HG02571 (cell line): ENCODE data around the gene FMNL2.
"Not testable (repeated sequence)": the region's sequence is repeated elsewhere in the genome, so short reads cannot be mapped to it uniquely, and the experiment has no call there.

Experiments
- ATAC-seq: cut with Tn5 transposase; IDR thresholded peaks from one replicate; pipeline ENCODE4 v1.9.1; 2021; ENCODE audit warnings: mild to moderate bottlenecking, moderate library complexity; ENCODE audit not compliant: unreplicated experiment

FMNL2 gene

DNA sequence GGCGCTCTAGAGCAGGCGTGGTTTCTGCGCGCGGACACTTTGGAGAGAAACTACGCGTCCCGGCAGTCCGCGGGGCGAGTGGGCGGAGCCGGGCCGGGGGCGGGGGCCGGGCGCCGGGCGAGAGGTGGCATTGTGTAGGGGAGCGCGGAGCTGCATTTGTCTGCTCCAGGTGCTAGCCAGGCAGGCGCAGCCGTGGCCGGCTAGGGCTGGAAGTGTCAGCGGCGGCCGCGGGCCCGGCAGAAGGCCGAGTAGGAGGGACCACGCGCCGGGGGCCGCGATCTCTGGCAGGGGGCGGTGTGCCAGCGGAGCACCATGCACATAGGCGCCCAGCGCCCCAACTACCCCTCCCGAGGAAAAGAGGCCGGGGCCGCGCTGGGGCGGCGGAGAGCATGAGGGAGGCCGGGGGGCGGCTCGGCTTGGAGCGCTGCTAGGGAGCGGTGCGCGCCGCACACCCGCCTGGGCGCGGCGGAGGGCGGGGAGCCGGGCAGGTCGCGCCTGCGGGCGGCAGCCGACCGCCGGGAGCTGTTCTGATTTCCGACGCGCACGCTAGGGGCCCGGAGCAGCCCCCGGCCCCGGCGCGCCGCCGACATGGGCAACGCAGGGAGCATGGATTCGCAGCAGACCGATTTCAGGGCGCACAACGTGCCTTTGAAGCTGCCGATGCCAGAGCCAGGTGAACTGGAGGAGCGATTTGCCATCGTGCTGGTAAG, at the start of gene FMNL2:
Gene FMNL2, plus strand, starts transcription at position 159 of the 710 bp plus-strand sequence.
- ATAC-seq = peak; percentile 89

GRCh38 chr2:152292991-152293390, 42.0 kb upstream of the FMNL2 start:
- no peak for ATAC-seq

DNA sequence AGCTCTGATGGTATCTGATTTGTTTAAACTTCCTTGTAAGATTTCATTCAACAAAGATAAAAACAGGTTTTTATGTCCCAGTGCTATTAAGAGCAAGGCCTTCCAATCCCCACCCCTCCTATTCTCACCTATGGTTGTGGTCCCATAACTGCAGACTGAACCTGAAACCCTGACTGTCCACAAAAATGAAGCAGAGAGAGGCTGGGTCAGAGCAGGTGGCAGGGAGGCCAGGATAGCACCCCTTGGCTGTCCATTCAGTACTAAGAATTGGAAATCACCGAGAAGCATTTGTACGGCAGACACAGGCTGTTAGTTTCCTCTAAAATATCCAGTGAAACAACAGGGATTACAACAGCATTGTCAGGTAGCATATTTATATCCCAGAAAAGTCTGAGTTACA, 37.3 kb upstream of the FMNL2 start:
- ATAC-seq = no peak

DNA sequence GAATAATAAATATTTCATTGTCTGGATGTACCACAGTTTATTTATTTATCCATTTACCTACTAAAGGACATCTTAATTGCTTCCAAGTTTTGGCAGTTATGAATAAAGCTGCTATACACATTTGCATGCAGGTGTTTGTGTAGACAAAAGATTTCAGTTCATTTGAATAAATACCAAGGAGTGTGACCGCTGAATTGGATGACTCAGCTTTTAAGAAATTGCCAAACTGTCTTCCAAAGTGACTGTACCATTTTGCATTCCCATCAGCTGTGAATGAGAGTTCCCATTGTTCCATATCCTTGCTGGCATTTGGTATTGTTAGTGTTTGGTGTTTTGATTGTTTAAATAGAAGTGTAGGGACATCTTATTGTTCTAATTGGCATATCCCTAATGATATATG, 36.2 kb upstream of the FMNL2 start:
- no peak for ATAC-seq

- no peak for ATAC-seq
Measured at GRCh38 chr2:152301131-152301530, 33.8 kb upstream of the FMNL2 start.

- no peak for ATAC-seq
Measured at GRCh38 chr2:152303951-152304350, 31.0 kb upstream of the FMNL2 start.

DNA sequence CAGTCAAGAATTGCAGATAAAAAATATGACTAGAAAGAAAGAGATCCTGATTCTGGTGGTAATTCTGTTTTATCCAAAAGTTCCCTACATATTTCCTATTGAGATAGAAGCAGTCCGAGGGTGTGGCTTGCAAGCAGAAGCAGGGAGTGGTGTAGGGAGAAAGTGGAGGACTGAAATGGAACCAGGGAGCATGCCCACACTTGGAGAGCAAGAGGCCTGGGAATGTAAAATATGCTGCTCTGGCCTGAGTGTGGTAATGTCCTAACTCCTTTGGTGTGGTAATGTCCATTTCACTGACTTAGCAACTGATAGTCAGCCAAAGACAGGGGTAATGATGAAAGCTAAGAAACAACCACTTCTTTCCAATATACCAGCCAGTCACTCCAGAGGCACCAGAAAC, 30.1 kb upstream of the FMNL2 start:
- no peak for ATAC-seq

- no peak for ATAC-seq
Measured at GRCh38 chr2:152307863-152308262, 27.1 kb upstream of the FMNL2 start.

DNA sequence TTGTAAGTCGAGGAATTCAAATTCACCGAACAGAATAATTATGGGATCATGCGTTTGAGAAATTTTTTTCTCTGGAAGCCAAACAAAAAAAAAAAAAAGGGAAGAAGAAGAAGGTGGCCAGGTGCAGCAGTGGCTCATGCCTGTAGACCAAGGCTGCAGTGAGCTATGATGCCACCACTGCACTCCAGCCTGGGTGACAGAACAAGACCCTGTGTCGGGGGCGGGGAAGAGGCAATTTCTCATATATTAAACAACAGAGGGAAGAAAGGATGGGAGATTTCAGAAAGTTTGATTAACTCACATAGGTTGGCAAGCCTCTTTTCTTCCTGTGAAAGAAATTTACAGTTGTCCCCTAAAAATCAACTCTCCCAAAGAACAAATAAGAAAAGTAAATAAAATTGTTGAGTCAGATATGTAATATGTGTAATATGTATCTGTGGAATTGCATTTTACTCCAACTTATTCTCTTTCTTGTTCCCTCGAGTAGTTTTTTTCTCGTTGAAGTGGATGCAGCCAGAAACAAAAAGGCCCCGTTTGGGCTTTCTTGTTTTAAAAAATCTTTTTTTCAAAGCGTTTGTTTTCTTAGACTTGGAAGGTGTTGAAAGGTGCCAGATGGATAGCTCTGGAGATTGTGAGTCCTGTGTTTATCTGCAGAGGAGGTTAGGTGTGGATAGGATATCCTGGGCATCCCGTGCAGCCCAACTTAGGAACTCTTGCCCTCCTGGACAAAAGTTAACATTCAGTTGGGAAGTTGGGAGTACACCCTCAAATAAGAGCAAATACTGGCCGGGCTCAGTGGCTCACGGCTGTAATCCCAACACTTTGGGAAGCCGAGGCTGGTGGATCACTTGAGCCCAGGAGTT, 25.4 kb upstream of the FMNL2 start:
- no peak for ATAC-seq

GRCh38 chr2:152319822-152320570, 15.0 kb upstream of the FMNL2 start:
- no peak for ATAC-seq

DNA sequence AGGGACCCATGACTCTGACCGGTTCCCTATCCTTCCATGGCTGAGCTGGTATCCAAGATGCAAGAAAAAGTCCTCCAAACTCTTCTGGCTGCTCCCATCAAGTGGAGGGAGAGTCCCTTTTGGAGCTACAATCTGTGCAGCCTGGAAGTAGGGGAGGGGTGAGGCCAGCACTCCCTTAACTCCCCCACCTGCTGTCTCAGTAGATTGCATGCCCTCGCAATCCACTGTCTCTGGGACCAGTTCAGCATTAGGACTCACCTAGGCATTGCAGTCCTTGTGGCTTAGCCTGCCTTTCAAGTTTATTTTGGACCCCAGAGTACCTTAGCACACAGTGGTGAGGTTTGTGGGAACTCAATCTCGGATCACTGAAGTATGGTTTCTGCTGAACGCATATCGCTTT, 14.2 kb upstream of the FMNL2 start:
- no peak for ATAC-seq

DNA sequence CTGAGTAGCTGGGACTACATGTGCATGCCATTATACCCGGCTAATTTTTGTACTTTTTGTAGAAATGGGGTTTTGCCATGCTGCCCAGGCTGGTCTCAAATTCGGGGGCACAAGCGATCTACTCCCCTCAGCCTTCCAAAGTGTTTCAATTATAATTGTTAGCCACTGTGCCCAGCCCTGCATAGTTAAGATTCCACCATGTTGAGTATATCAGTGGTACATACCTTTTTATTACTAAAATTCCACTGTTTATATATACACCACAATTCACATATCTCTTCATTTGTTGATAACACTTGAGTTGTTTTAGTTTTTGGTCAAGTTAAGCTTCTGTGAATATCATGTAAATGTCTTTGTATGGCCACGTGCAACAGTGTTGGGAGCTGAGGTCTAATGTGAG, 12.8 kb upstream of the FMNL2 start:
- no peak for ATAC-seq

GRCh38 chr2:152325126-152325525, 9.8 kb upstream of the FMNL2 start:
- ATAC-seq = not testable (repeated sequence)

DNA sequence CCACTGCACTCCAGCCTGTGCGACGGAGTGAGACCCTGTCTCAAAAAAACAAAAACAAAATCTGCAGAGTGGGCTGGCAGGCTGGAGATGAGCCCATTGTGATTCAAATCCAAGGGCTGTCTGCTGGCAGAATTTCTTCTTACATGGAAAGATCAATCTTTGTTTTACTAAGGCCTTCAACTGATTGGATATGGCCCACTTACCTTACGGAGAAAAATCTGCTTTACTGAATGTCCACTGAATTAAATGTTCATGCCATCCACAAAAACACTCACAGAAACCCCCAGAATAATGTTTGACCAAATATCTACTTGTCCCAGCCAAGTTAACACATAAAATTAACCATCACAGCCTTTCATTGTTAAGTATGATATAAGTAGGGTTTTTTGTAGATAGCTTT, 8.3 kb upstream of the FMNL2 start:
- no peak for ATAC-seq

DNA sequence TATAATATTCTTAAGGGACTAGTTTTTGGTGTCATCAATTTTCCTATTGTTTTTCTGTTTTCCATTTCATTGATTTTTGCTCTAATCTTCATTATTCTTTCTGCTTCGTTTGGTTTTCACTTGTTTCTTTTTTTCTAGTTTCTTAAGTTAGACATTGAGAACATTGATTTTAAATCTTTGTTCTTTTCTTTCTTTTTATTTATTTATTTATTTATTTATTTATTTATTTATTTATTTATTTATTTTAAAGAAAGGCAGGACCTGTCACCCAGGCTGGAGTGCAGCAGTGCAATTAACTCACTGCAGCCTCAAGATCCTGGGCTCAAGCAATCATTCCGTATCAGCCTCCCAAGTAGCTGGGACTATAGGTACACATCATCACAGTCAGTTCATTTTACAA, 7.0 kb upstream of the FMNL2 start:
- no peak for ATAC-seq

- no peak for ATAC-seq
Measured at GRCh38 chr2:152330235-152330866, 4.6 kb upstream of the FMNL2 start.

DNA sequence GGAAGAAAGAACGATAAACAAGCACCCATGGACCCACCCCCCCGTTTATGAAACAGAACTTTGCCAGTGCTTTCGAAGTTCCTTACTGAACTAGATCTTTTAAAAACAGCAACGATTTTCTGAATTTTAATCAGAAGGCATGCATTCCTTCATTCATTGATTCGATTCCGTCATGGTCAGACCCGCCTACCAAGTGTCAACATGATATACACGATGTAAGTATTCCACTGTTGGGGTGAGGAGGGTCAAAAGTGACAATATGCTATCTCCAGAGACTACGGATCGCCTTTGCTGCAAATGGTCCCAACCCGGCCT, 316 bp upstream of the FMNL2 start:
- no peak for ATAC-seq

DNA sequence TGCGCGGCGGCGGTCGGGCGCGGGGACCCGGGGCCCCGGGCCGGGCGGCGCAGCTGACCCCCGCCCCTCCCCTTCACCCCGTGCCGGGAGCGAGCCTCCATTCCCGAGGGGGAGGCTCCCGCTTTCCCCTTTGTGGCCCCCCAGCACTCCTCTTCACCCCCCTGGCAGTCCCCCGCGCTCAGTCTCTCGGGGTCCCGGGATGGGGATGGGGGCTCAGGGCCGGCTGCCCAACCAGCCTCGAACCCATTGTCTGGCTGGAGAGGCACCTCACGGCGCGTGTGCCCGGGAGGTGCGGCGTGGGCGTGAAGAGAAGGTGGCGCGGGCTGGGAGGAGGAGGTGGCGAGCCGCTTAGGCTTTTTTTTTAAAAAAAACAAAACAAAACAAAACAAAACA, 748 bp downstream of the FMNL2 start:
- peak; percentile 27 for ATAC-seq

DNA sequence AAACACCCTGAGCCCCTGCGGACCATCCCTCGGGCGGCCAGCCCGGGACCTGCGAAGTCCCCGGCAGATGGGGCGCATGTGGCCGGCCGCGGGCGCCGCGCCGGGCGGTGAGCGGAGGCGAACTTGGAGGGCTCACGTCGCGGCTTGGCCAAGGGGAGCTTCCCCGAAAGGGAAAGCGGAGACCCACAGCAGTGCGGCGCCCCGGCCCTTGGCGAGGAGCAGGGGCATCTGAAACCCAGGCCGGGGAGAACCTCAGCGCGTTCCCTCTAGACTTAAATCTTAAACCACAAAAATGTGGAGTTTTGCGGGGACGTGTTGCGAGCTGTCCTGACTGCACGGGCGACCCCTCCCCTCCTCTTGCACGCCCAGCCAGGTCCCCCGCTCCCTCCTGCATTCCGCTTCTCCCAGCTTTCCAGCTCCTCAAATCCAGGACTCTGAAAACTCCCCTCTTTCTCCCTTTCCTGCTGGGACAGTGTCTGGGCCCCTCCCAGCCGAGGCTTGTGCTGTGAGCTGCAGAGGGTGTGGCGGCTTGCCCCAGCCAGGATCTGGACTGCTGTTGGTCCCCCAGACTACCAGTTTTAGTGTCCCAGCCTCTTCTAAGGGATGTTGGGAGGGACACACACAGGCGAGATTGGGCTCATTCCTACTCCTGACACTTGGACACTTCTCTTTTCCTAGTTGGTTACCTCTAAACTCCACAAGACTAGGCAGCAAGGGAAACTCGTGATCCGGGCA, 1.3 kb downstream of the FMNL2 start:
- ATAC-seq = peak; percentile 31

DNA sequence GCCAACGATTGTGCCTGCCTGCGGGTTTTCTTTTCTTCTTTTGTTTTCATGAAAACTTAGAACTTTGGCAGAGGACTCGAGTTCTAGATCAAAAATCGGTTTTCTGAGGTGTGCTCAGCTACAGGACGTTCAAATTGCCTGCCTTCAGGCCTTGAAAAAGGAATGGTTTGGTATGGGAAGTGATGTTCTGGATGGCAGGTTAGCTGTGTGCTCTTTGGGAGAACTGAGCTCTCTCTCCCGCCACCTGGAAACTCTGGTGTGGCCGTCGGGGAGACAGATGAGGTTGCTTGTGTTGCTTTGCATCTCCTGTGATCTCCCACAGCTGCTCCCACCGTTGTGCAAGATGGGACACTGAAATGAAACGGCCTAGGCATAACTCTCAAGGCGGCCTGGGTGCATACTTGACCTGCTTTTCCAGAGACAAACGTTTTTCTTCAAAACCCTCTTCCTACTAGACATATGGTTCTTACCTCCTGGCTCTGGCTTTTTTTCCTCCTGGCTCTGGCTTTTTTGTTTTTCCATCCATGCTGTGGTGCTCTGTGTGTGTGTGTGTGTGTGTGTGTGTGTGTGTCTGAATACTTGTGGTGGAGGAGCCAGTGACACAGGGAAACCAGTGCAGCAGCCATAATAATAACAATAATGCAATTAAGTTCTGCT, 2.0 kb downstream of the FMNL2 start:
- ATAC-seq = no peak
